ENCODE measurements around the gene PNMA8B. TPM values are rescaled to one million over a fixed set of nuclear protein-coding genes. Genes with fewer than 3 reads are reported as not detected.

PNMA8B gene
- total RNA-seq, 1 donor from 2014 or later: 1.9 TPM

DNA sequence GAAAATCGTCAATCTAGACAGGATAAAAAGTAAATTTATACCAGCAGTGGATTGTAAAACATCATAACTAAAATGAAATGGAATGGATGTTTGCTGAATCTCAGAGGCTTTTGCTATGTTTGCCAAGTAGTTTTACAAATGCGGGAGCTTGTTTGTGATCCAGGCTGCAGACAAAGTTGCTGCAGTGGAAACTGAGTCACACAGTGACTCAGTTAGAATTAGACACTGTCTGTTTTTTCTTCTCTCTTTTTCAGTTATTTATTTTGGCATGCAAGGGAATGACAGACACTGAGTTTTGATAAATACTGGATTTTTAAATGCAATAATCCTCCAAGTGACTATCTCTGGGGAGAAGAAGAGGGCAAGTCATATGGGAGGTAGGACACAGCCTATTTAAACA is 19.7 kb downstream of the PNMA8B start:
- H3K4me1 Mint-ChIP-seq (ENCODE audit: low read depth, unreplicated experiment): peaks cover 13% of the 10 kb centered on the region
- Histone ChIP-seq H3K79me2 (ENCODE audit: insufficient read depth, low read length) (no peaks in the 10 kb centered on the region), H4K20me1 (ENCODE audit: insufficient read depth, low read length) (no peaks in the 10 kb centered on the region), H2AFZ (ENCODE audit: low read depth, low read length) (no peak overlapping the region), H3K9me3 (ENCODE audit: insufficient read depth, low read depth, low read length) (no peaks in the 10 kb centered on the region), H3K27me3 (ENCODE audit: insufficient read depth, low read length) (no peaks in the 10 kb centered on the region), H3K4me3 (ENCODE audit: insufficient read depth, low read depth, low read length) (no peak overlapping the region), H3K27ac (ENCODE audit: low read depth, low read length) (no peak overlapping the region), H3K4me2 (ENCODE audit: low read length) (peak overlapping the region; percentile 42), H3K9ac (ENCODE audit: low read length) (no peak overlapping the region), H3K36me3 (ENCODE audit: insufficient read depth, low read length) (no peaks in the 10 kb centered on the region), H3K4me1 (ENCODE audit: insufficient read depth, low read length) (peaks cover 24% of the 10 kb centered on the region)
- no peaks in the 10 kb centered on the region for H3K9me3 Mint-ChIP-seq (ENCODE audit: unreplicated experiment)
- no peak for DNase-seq (ENCODE audit: low read depth)
- no peak for TF ChIP-seq EZH2 (IDR thresholded peaks at IDR 0.05; ENCODE audit: insufficient read depth, low read length)
- no peak for FAIRE-seq
- H3K27me3 Mint-ChIP-seq (ENCODE audit: low read depth, unreplicated experiment): no peaks in the 10 kb centered on the region
- no peak overlapping the region for H3K27ac Mint-ChIP-seq (ENCODE audit: unreplicated experiment)
- H3K4me3 Mint-ChIP-seq (ENCODE audit: unreplicated experiment): no peak overlapping the region
- H3K36me3 Mint-ChIP-seq (ENCODE audit: low read depth, unreplicated experiment): no peaks in the 10 kb centered on the region

- Histone ChIP-seq H4K20me1 (ENCODE audit: insufficient read depth, low read length) (no peaks in the 10 kb centered on the region), H3K36me3 (ENCODE audit: insufficient read depth, low read length) (no peaks in the 10 kb centered on the region), H3K9ac (ENCODE audit: low read length) (no peak overlapping the region), H3K4me1 (ENCODE audit: insufficient read depth, low read length) (peaks cover 23% of the 10 kb centered on the region), H2AFZ (ENCODE audit: low read depth, low read length) (no peak overlapping the region), H3K27ac (ENCODE audit: low read depth, low read length) (no peak overlapping the region), H3K4me2 (ENCODE audit: low read length) (no peak overlapping the region), H3K9me3 (ENCODE audit: insufficient read depth, low read depth, low read length) (no peaks in the 10 kb centered on the region), H3K27me3 (ENCODE audit: insufficient read depth, low read length) (no peaks in the 10 kb centered on the region), H3K79me2 (ENCODE audit: insufficient read depth, low read length) (no peaks in the 10 kb centered on the region), H3K4me3 (ENCODE audit: insufficient read depth, low read depth, low read length) (no peak overlapping the region)
- no peak for TF ChIP-seq EZH2 (IDR thresholded peaks at IDR 0.05; ENCODE audit: insufficient read depth, low read length)
- TF ChIP-seq, protein P1, sequence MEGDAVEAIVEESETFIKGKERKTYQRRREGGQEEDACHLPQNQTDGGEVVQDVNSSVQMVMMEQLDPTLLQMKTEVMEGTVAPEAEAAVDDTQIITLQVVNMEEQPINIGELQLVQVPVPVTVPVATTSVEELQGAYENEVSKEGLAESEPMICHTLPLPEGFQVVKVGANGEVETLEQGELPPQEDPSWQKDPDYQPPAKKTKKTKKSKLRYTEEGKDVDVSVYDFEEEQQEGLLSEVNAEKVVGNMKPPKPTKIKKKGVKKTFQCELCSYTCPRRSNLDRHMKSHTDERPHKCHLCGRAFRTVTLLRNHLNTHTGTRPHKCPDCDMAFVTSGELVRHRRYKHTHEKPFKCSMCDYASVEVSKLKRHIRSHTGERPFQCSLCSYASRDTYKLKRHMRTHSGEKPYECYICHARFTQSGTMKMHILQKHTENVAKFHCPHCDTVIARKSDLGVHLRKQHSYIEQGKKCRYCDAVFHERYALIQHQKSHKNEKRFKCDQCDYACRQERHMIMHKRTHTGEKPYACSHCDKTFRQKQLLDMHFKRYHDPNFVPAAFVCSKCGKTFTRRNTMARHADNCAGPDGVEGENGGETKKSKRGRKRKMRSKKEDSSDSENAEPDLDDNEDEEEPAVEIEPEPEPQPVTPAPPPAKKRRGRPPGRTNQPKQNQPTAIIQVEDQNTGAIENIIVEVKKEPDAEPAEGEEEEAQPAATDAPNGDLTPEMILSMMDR (IDR thresholded peaks at IDR 0.05; ENCODE audit: insufficient read depth, low read depth, low read length): no peak
- H3K4me3 Mint-ChIP-seq (ENCODE audit: unreplicated experiment): no peak overlapping the region
- H3K27me3 Mint-ChIP-seq (ENCODE audit: low read depth, unreplicated experiment): no peaks in the 10 kb centered on the region
- H3K36me3 Mint-ChIP-seq (ENCODE audit: low read depth, unreplicated experiment): peaks cover 5% of the 10 kb centered on the region
- no peak for DNase-seq (ENCODE audit: low read depth)
- H3K4me1 Mint-ChIP-seq (ENCODE audit: low read depth, unreplicated experiment): peaks cover 9% of the 10 kb centered on the region
- H3K9me3 Mint-ChIP-seq (ENCODE audit: unreplicated experiment): no peaks in the 10 kb centered on the region
- FAIRE-seq: no peak
- H3K27ac Mint-ChIP-seq (ENCODE audit: unreplicated experiment): no peak overlapping the region
Measured at GRCh38 chr19:46474211-46474610, 21.5 kb downstream of the PNMA8B start.

DNA sequence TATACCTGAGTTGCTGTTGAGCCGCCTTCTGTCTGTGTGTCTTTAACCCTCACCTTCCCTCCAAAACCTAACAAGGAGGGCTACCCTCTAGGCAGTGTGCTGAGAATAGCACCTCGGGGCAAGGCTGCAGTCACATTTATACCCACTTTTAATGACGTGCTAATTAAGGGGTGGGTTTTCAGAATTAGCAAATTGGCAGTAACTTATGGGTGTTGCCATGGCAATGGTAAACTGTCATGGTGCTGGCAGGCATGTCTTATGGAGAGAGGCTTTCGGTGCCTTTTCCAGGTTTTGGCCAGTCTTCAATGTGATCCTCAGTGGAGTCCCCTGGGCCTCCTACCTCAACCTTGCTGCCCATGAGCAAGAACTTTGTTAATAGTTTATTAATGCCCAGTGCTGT is 23.1 kb downstream of the PNMA8B start:
- Histone ChIP-seq H3K9ac (ENCODE audit: low read length) (no peak overlapping the region), H2AFZ (ENCODE audit: low read depth, low read length) (no peak overlapping the region), H3K4me1 (ENCODE audit: insufficient read depth, low read length) (peaks cover 21% of the 10 kb centered on the region), H3K4me3 (ENCODE audit: insufficient read depth, low read depth, low read length) (no peak overlapping the region), H3K9me3 (ENCODE audit: insufficient read depth, low read depth, low read length) (no peaks in the 10 kb centered on the region), H4K20me1 (ENCODE audit: insufficient read depth, low read length) (no peaks in the 10 kb centered on the region), H3K27me3 (ENCODE audit: insufficient read depth, low read length) (no peaks in the 10 kb centered on the region), H3K27ac (ENCODE audit: low read depth, low read length) (no peak overlapping the region), H3K79me2 (ENCODE audit: insufficient read depth, low read length) (no peaks in the 10 kb centered on the region), H3K4me2 (ENCODE audit: low read length) (no peak overlapping the region), H3K36me3 (ENCODE audit: insufficient read depth, low read length) (no peaks in the 10 kb centered on the region)
- DNase-seq (ENCODE audit: low read depth): no peak
- Mint-ChIP-seq H3K4me3 (ENCODE audit: unreplicated experiment) (peak overlapping the region; percentile 56), H3K27me3 (ENCODE audit: low read depth, unreplicated experiment) (no peaks in the 10 kb centered on the region), H3K27ac (ENCODE audit: unreplicated experiment) (no peak overlapping the region), H3K36me3 (ENCODE audit: low read depth, unreplicated experiment) (peaks cover 11% of the 10 kb centered on the region), H3K4me1 (ENCODE audit: low read depth, unreplicated experiment) (peaks cover 5% of the 10 kb centered on the region), H3K9me3 (ENCODE audit: unreplicated experiment) (peaks cover 4% of the 10 kb centered on the region)
- FAIRE-seq: no peak
- TF ChIP-seq EZH2 (IDR thresholded peaks at IDR 0.05; ENCODE audit: insufficient read depth, low read length): no peak
- TF ChIP-seq, protein P1 (IDR thresholded peaks at IDR 0.05; ENCODE audit: insufficient read depth, low read depth, low read length): no peak
